ENCODE data around the gene FBXO44.

Gene FBXO44

GRCh38 chr1:11695861-11696260 is 41.2 kb downstream of the FBXO44 start:
- H3K9me3 Mint-ChIP-seq, result no peaks in the 10 kb centered on the region
- DNase-seq (ENCODE audit: low spot score in 2 of 2), result no peak
- no peak for ATAC-seq (ENCODE audit: low read depth)
- H3K36me3 Mint-ChIP-seq, result no peaks in the 10 kb centered on the region
- H3K4me1 Mint-ChIP-seq, result peaks cover 11% of the 10 kb centered on the region
- H3K27me3 Mint-ChIP-seq, result peaks cover 14% of the 10 kb centered on the region
- no peak overlapping the region for H3K27ac Mint-ChIP-seq
- no peak overlapping the region for H3K4me3 Mint-ChIP-seq

GRCh38 chr1:11697188-11697892 is 42.7 kb downstream of the FBXO44 start:
- Mint-ChIP-seq H3K4me1 (peaks cover 8% of the 10 kb centered on the region), H3K27ac (no peak overlapping the region), H3K4me3 (no peak overlapping the region), H3K9me3 (no peaks in the 10 kb centered on the region), H3K27me3 (peaks cover 11% of the 10 kb centered on the region), H3K36me3 (no peaks in the 10 kb centered on the region)
- no peak for DNase-seq (ENCODE audit: low spot score in 2 of 2)
- no peak for ATAC-seq (ENCODE audit: low read depth)

GRCh38 chr1:11697893-11698210 is 43.2 kb downstream of the FBXO44 start:
- DNase-seq (ENCODE audit: low spot score in 2 of 2), result no peak
- Mint-ChIP-seq H3K4me1 (peaks cover 5% of the 10 kb centered on the region), H3K27me3 (peaks cover 8% of the 10 kb centered on the region), H3K4me3 (no peak overlapping the region), H3K36me3 (no peaks in the 10 kb centered on the region), H3K27ac (no peak overlapping the region), H3K9me3 (no peaks in the 10 kb centered on the region)
- no peak for ATAC-seq (ENCODE audit: low read depth)

- Mint-ChIP-seq H3K27me3 (peaks cover 12% of the 10 kb centered on the region), H3K9me3 (no peaks in the 10 kb centered on the region), H3K36me3 (no peaks in the 10 kb centered on the region), H3K4me3 (no peak overlapping the region), H3K27ac (no peak overlapping the region), H3K4me1 (no peaks in the 10 kb centered on the region)
- ATAC-seq (ENCODE audit: low read depth) (no peak), DNase-seq (ENCODE audit: low spot score in 2 of 2) (no peak)
Observed at GRCh38 chr1:11700601-11701467, 46.2 kb downstream of the FBXO44 start.

- Mint-ChIP-seq H3K4me3 (no peak overlapping the region), H3K36me3 (no peaks in the 10 kb centered on the region), H3K4me1 (no peaks in the 10 kb centered on the region), H3K27me3 (peaks cover 12% of the 10 kb centered on the region), H3K27ac (no peak overlapping the region), H3K9me3 (no peaks in the 10 kb centered on the region)
- ATAC-seq (ENCODE audit: low read depth) (no peak), DNase-seq (ENCODE audit: low spot score in 2 of 2) (no peak)
Observed at GRCh38 chr1:11701551-11701961, 46.9 kb downstream of the FBXO44 start.

GRCh38 chr1:11701981-11702803 is 47.5 kb downstream of the FBXO44 start:
- H3K4me1 Mint-ChIP-seq, result no peaks in the 10 kb centered on the region
- H3K27ac Mint-ChIP-seq, result no peak overlapping the region
- no peak for DNase-seq (ENCODE audit: low spot score in 2 of 2)
- no peak overlapping the region for H3K4me3 Mint-ChIP-seq
- no peak for ATAC-seq (ENCODE audit: low read depth)
- no peaks in the 10 kb centered on the region for H3K9me3 Mint-ChIP-seq
- no peaks in the 10 kb centered on the region for H3K36me3 Mint-ChIP-seq
- peaks cover 12% of the 10 kb centered on the region for H3K27me3 Mint-ChIP-seq

GRCh38 chr1:11703357-11704193 is 48.9 kb downstream of the FBXO44 start:
- no peak overlapping the region for H3K27ac Mint-ChIP-seq
- H3K27me3 Mint-ChIP-seq, result peaks cover 17% of the 10 kb centered on the region
- ATAC-seq (ENCODE audit: low read depth) (no peak), DNase-seq (ENCODE audit: low spot score in 2 of 2) (no peak)
- peaks cover 2% of the 10 kb centered on the region for H3K4me1 Mint-ChIP-seq
- no peaks in the 10 kb centered on the region for H3K9me3 Mint-ChIP-seq
- no peak overlapping the region for H3K4me3 Mint-ChIP-seq
- H3K36me3 Mint-ChIP-seq, result no peaks in the 10 kb centered on the region

GRCh38 chr1:11704194-11704529 is 49.5 kb downstream of the FBXO44 start:
- DNase-seq (ENCODE audit: low spot score in 2 of 2) (no peak), ATAC-seq (ENCODE audit: low read depth) (no peak)
- Mint-ChIP-seq H3K27ac (no peak overlapping the region), H3K36me3 (no peaks in the 10 kb centered on the region), H3K4me3 (no peak overlapping the region), H3K4me1 (peaks cover 5% of the 10 kb centered on the region), H3K27me3 (peaks cover 21% of the 10 kb centered on the region), H3K9me3 (no peaks in the 10 kb centered on the region)

GRCh38 chr1:11704691-11705475 is 50.2 kb downstream of the FBXO44 start:
- no peak overlapping the region for H3K4me3 Mint-ChIP-seq
- DNase-seq (ENCODE audit: low spot score in 2 of 2), result no peak

GRCh38 chr1:11705596-11705995 is 50.9 kb downstream of the FBXO44 start:
- no peak overlapping the region for H3K4me3 Mint-ChIP-seq
- H3K27ac Mint-ChIP-seq, result no peak overlapping the region
- H3K27me3 Mint-ChIP-seq, result peaks cover 21% of the 10 kb centered on the region
- no peaks in the 10 kb centered on the region for H3K9me3 Mint-ChIP-seq
- H3K36me3 Mint-ChIP-seq, result no peaks in the 10 kb centered on the region
- DNase-seq (ENCODE audit: low spot score in 2 of 2) (no peak), ATAC-seq (ENCODE audit: low read depth) (no peak)
- H3K4me1 Mint-ChIP-seq, result peaks cover 5% of the 10 kb centered on the region

More at GRCh38 chr1:11704691-11705475, 50.2 kb downstream of the FBXO44 start:
- ATAC-seq (ENCODE audit: low read depth), result no peak
- H3K4me1 Mint-ChIP-seq, result peaks cover 5% of the 10 kb centered on the region
- H3K27ac Mint-ChIP-seq, result no peak overlapping the region
- no peaks in the 10 kb centered on the region for H3K9me3 Mint-ChIP-seq
- peaks cover 21% of the 10 kb centered on the region for H3K27me3 Mint-ChIP-seq
- H3K36me3 Mint-ChIP-seq, result no peaks in the 10 kb centered on the region

GRCh38 chr1:11706292-11706691 is 51.6 kb downstream of the FBXO44 start:
- ATAC-seq (ENCODE audit: low read depth), result no peak
- Mint-ChIP-seq H3K27ac (no peak overlapping the region), H3K27me3 (peaks cover 21% of the 10 kb centered on the region), H3K4me3 (no peak overlapping the region), H3K4me1 (peaks cover 5% of the 10 kb centered on the region), H3K36me3 (no peaks in the 10 kb centered on the region), H3K9me3 (no peaks in the 10 kb centered on the region)
- no peak for DNase-seq (ENCODE audit: low spot score in 2 of 2)

GRCh38 chr1:11707621-11708276 is 53.1 kb downstream of the FBXO44 start:
- H3K4me3 Mint-ChIP-seq, result no peak overlapping the region
- DNase-seq (ENCODE audit: low spot score in 2 of 2), result no peak
- ATAC-seq (ENCODE audit: low read depth), result no peak
- no peaks in the 10 kb centered on the region for H3K9me3 Mint-ChIP-seq
- H3K36me3 Mint-ChIP-seq, result no peaks in the 10 kb centered on the region
- peaks cover 5% of the 10 kb centered on the region for H3K4me1 Mint-ChIP-seq
- H3K27me3 Mint-ChIP-seq, result peaks cover 24% of the 10 kb centered on the region
- H3K27ac Mint-ChIP-seq, result no peak overlapping the region

Data from memory B cell (primary cell).